NCI-H128 (cell line): ENCODE data around the gene STPG4.

Experiments
- DNase-seq: peaks from one replicate; lab custom pipeline; 2025; ENCODE audit not compliant: unreplicated experiment; lab: John Stamatoyannopoulos, UW

STPG4 gene

DNA sequence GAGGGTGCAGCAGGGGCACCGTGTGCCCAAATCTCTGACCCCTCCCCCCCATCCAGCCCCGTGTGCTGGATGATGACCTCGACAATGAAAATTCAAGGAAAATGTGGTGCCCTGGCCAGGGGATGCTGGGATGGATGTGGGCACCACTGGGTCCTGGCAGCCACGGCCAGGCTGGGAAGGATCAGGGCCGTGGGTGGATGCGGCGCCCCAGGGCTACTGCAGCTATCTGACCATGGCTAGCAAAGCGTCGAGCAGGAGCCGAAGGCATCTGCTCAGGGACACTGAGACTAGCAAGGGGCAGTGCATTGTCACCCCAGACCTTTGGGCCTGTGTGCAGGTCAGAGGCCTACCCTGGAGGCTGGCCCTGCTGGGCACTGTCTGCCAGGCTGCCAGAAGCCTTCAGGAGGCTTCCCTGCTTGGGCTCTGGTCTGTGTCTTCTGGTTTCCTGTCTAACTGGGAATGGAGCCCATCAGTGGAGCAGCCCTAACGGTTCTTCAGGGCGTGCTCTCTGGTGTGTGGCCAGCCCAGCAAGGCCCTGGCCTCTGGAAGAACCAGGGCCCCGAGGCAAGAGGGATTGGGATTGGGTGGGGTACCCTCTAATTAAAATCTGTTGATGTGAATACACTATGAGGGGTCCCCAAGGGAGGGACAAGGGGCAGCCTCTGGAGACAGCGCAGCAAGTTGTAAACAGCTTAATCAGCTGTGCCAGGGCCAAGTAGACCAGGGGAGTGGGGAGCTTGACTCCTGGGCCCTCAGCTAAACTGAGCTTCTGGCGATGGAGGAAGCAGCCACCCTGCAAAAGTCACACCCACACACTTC, 98.0 kb downstream of the STPG4 start:
- no peak for DNase-seq

DNA sequence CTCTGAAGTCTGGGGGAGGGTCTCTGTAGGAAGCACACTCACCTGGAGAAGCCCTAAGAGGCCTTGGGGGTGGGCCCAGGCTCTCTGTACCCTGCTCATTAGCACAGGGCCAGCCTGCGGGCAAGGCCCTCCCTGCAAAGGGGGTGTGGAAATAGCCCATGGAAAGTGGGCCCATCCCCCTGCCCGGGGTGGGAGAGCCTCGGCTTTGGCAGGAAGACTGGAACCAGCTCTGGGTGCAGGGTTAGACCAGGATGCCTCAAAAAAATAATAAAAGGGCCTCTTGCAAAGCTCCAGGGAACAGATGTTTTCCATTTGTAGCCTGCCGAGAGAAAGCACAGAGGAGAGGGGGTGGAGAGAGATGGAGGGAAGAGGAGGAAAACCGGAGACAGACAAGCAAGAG, 98.7 kb downstream of the STPG4 start:
- DNase-seq = no peak

DNA sequence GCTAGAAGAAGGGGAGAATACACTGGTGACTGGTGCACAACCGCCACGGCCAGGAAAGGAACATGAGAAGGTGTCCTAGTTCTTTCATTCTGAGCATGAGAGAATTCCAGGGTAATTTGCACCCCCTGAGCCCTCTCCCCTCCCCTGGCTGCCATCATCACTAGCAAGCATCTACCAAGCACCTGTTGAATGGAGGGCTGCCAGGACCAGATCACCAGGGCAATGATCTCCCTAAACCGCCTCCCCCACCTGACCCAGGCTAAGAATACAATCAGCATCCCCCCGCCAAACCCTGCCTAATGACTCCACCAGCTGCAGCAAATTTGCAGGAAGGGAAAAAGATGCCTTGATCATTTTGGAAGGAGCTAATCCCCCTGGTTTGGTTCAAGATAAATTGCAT, 100.2 kb downstream of the STPG4 start:
- DNase-seq = no peak

DNA sequence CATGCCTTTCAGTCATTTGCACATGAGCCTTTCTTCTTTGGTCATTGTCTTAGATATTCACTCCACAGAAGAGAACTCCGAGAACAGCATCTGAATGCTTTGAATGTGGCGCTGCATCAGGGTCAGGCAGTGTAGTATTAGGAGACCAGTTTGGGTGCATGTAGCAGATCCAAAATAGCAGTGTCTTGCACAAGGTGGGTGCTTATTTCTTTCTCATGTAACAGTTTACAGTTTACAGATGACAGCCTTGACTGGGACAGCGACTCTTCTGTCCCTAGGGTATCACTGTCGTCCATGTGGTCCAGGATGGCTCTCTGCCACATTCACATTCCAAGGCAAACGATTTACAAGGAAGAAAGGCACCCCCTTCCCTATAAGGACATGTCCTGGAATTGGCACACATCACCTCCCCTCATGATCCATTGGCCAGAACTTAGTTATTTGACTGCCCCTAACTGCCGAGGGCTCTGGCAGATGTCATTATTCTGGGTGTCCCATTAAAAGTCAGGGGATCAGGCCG, 101.0 kb downstream of the STPG4 start:
- DNase-seq = no peak

DNA sequence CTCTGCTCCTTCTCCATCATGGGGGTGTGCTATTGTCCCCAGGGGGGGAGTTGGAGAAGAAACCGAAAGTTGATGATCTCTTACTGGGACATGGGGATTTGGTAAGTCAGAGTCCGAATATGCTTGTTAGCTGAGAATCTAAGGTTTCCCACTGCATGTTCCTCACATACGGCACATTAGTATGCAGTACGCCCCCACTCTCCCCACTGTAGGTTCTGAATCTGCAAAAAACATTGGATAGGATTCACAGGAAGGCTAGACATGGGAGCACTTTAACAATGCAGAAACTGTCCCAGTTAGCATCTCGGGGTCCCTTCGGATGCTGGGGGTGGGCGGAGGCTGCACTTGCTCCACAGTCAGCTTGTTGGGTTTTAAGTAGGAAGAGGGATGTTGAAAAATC, 102.3 kb downstream of the STPG4 start:
- no peak for DNase-seq

DNA sequence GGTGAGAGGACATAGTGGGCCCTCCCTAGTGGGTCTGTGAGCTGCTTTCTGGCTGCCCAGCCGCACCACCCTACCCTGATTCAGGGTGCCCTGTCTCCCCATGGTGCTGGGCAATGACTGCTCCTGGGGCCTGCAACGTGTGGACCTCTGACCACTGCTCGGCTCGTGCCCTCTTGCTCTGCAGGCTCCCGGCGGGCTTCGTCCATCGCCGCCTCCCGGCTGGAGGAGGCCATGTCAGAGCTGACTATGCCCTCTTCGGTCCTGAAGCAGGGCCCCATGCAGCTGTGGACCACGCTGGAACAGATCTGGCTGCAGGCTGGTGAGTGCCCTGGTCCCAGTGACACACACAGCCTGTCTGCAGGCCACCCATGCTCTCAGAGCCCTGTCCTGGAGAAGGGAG, 103.5 kb downstream of the STPG4 start:
- no peak for DNase-seq

DNA sequence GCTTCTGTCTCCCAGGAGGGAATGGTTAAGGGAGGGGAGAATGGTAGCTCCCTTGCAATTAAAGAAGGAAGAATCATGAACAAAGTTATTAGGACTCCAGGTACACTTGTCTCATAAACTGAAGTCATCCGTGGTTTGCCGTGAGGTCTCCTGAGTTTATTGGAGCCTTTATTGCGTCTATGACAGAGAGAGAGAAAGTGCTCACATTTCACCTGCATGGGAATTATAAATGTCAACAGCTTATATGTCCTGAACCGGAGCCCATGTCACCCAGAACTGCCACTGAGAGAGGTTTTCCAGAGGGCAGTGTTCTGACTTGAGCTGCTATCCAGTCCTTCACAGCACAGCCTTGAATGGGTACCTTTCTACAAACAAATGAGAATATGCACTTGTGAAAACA, 104.3 kb downstream of the STPG4 start:
- no peak for DNase-seq

DNA sequence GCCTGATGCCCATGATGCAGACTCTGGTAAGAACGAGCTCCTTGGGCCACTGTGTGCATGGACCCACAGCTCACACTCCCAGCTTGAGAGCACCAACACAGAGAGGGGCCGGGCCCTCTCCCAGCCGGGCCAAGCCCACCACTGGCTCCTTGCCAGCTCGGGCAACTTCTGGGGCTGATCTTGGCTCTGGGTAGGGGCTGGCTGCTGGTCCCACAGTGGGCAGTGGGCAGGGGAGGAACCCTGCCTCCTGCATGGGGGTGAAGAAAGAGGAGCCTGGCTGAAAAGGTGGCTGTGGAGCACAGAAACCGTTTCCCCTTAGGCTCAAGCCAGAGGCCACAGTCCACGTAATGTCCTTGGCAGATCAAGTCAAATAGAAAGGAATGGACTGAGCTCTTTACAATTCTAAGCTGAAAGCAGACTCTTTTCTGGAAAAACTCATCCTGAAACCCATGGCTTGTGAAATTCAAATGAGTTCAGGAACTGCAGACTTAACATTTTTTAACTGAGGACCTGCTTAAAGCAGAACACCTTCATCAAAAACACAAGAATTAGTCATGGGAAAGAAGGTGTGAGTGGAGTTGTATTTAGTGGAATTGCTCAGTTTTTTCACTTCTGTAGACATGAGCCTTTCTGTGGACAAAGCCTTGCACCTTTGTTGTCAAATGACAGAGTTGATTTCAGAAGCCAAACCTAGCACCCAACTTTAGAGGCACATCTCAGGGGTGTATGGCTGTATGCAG, 104.9 kb downstream of the STPG4 start:
- DNase-seq = no peak

DNA sequence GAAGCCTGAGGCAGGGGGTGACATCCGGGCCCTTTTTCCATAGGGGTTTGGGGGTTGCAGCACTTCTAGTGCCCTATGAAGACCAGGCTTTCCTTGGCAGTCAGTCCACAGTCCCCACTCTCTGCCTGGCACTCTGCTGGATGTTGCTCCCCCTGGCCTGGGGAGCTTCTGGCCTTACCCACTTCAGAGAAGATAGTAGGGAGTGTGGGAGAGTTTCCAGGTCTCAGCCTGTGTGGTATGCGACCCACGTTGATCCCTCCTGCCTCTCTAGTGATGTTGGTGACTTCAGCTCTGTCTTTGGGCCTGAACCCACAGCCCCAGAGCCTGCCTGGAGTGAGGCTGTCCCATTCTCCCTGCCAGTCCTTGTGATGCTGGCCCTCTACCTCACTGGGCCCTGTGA, 105.6 kb downstream of the STPG4 start:
- DNase-seq = no peak

DNA sequence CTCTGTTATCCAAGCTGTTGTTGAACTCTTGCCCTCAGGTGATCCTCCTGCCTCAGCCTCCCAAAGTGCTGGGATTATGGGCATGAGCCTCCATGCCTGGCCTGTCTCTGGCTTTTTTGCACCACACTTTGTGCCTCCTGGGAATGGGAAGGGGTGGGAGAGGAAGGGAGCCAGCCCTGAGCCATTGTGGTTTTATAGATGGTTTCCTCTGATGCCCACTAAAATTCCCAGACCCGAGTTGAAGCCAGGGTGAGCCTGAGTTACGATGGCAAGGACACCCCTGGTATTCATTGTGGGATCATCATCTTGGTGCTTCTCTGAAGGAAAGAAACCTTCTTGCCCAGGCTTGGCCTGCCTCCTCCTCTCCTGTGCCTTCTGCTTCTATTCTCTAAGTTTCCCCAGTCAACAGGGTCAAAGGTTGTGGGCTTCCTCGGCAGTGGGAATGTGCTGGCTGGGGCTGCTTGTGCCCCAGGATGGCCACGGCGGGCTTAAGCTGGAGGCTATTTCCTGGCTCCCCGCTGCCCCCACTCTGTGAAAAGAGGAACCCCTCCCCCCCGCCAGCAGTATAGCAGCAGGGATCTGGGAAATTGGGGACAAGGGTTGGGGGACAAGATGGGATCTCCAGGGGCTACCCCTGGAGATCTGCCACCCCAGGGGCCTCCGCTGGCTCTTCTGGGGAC, 106.2 kb downstream of the STPG4 start:
- no peak for DNase-seq

DNA sequence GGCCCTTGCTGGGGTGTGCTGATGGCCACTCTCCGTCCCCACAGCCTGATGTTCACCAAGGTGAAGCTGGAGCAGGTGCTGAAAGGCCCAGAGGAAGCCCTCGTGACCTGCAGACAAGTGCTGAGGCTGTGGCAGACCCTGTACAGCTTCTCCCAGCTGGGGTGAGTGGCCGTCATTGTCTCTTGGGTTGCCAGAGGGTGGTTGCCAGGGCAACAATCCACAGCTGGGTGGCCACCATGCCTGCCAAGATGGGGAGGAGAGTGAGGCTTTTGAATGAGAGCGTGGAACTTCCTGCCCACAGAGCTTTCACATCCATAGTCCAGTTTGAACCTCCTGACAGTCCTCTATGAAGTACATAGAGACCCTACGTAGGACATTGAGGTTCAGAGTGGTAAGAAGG, 108.8 kb downstream of the STPG4 start:
- no peak for DNase-seq

DNA sequence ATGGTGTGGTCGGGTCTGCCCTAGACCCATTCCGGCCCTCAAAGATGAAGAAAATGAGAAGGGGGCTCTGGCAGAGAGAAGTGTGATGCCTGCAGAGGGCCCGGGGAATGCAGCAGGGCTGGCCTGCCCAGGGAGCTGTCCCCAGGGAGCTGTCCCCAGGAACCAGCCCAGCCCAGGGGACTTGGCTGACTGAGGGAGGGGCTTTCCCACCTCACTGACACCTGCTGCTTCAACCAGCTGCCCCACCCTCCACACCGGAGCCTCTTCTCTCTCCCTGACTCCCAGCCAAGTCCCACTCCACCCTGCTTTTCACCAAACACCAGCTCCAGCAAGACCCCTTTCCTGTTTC, 111.2 kb downstream of the STPG4 start:
- DNase-seq = no peak

DNA sequence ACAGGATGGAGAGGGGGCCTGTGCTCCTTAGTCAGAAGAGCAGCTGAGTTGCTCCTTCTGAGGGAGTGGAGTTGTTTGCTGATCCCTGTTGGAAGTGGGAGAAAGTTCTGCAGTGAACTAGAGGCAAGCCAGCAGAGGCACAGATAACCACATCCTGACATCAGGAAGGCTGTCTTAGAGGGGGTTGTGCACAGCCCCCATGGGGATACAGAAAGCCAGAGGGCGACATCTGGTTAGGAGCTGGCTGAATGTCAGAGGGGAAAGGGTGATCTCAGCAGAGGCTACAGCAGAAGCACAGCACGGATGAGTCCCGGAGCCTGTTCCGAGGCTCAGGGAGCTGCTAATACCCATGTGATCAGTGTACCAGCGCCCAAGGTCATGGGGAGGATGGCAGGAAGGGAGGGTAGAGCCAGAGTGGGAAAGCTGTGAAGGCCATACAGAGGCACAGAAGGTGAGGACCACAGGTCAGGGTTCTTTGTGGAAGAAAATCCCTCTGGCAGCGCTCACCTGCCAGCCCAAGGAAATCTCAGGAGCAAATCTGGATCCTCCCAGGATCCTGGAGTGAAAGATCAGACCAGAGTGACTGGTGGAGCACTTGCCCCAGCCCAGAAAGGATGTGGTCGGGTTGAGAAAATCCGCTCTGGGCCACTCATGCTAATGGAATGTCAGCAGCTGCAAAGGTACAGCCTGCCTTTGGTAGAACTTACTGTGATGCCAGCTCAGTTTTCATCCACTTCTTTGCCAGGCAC, 111.8 kb downstream of the STPG4 start:
- no peak for DNase-seq

DNA sequence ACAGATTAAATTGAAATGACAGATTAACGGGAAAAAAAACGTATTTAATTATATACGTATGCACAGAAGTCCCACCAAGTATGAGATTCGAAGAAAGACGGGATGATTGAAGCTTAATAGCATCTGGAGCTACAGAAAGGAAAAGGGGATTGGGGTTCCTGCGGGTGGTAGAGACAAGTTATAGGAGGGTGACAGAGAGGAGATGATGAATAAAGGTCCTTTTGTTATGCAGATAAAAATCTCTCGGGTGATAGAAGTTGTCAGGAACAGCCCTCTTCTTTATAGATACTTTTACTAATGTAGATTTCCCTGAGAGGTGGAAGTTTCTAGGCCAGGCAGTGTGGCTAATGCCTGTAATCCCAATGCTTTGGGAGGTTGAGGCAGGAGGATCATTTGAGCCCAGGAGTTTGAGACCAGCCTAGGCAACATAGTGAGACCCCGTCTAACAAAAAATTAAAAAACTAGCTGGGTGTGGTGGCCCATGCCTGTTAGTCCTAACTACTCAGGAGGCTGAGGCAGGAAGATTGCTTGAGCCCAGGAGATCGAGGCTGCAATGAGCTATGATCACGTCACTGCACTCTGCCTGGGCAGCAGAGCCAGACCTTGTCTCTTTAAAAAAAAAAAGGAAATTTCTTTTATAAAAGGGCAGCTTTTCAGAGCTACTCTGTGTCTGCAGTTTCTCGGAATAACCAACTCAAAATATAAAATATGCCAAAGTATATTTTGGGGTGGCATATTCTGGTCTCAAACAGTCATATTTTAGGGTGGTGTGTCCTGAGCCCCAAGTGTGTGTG, 113.0 kb downstream of the STPG4 start:
- no peak for DNase-seq

DNA sequence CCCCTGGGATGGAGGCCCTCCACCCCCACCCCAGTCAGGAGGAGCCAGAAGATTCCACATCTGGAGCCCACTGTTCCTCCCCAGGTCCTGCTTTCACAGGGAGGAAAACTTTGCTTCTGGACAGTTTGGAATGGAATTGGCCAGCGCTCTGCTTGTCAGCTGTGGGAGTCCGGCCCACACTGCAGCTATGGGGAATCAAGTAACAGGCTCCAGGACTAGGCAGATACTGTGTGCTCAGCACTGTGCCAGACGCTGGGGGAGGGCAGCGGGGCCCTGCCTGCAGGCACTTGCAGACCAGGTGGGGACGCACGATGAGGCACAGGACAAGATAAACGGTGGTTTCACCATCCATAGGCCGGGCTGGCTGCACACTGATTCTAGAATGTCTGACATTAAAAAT, 114.0 kb downstream of the STPG4 start:
- no peak for DNase-seq

DNA sequence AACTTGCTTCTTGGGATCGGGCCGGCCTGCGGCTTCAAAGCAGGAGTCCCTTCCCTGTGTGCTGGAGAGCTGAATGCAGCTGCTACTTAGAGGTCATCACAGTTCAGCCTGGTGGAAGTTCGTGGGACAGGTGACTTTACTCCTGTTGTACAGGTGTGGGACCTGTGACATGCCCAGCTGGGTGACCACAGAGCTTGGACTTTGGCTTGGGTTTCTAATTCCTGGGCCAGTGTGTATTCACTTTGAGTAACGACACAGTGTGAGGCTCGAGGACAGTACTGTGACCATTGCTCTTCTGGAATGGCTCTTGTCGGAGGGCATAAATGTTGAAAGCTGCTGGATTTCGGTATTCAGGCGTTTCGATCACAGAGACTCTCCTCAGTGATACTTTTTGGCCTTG, 114.5 kb downstream of the STPG4 start:
- no peak for DNase-seq

DNA sequence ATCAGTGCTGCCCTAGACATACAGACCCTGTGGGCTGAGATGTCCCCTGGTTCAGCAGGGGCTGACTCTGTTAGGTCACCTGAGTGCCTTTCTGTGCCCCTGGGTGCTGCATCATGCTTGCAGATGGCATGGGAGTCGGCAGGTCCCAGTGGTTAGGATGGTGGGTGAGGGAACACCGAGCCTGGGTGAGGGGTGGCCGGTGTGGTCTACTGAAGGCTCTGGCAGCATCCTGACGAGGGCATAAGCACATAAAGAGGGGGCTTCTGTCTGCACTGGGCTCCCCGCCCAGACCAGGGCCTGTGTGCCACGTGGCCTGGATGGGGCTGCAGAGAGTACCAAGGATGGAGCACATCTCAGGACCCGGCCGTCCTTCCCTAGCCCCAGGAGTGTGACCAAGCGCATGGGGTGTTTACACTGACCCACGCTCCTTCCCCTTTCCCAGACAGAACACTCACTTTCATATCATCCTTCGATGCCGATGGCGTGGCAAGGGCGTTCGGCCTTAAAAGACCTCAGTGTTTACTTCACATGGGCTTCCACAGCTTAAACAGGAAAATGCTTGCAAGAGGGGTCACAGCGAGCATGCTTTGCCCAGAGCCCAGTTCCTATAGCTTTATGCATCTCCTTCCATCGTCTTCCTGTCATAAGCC, 115.1 kb downstream of the STPG4 start:
- DNase-seq = no peak

DNA sequence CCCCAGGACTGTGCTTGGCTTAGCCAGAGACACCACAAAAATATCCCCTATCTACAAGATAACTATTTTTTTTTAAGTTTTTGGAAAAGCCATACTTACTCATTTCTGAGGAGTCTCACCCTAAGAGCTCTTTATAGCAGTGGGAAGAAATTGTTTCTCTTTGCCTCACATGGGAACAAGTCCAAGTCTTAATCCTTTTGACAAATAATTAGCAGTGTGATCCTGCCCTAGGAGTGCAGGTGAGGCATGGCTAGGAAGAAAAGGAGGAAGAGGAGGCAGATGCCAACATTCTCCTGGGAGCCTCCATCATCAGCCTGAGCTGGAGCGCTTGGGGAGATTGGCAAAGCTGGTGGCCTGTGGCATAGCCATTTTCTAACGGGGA, 115.6 kb downstream of the STPG4 start:
- no peak for DNase-seq

DNA sequence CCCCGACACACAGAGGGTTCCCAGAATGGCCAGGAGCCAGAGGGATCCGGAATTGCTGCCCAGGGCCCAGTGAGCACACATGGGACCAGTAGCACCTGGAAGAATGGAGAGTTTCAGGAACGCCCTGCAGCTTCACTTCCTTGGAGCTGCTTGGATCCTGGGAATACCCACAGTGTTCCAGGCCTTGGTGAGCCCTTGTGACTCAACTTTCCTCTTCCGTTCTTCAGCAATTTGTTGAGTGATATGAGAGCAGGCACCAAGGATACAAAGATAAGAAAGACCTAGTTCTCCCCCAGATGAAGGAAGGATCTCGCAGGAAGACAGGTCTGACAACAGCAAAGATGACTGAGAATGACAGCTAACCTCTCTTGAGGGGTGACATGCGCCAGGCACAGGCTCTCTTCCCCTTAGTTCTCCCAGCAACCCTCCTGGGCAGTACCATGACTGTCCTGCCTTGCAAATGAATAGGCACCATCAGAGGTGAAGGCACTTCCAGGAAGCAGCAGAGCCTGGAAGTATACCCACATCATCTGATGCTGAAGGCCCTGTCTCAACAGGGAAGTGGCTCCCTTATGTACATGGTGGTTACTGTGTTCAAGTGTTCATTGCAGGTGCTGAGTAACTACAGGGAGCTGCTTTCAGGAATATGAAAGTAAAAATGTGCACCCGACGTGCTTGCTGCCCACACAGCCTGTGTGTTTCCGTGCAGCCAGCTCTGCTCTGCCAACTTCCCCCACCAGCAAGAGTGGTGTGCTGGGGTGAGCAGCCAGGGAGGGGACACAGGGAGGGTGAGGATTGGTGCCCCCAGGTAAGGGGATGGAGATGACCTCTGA, 116.2 kb downstream of the STPG4 start:
- DNase-seq = no peak
